Thyroid gland (tissue), 4 donors: ENCODE data around the gene PARD6A.

ENCODE experiments used
- POLR2A ChIP-seq, 2 donors: fragments of 450-650 bp; IDR thresholded peaks; one replicate each; pipeline ENCODE4 v1.6.1; 2017; ENCODE audit warnings: antibody characterized with exemption in 2 of 2, mild to moderate bottlenecking in 2 of 2, moderate library complexity in 1 of 2
- TF ChIP-seq, protein P1 (sequence below), 6 experiments: fragments of 200-600 bp in 3 of 6; fragments of 450-650 bp in 3 of 6; sonication (generic) in 3 of 6; IDR thresholded peaks; one replicate each; pipeline ENCODE4 v1.5.1; 2016 to 2019; ENCODE audit warnings: antibody characterized with exemption in 6 of 6, mild to moderate bottlenecking in 2 of 6, inconsistent platforms in 1 of 6, moderate library complexity in 1 of 6

DNA sequence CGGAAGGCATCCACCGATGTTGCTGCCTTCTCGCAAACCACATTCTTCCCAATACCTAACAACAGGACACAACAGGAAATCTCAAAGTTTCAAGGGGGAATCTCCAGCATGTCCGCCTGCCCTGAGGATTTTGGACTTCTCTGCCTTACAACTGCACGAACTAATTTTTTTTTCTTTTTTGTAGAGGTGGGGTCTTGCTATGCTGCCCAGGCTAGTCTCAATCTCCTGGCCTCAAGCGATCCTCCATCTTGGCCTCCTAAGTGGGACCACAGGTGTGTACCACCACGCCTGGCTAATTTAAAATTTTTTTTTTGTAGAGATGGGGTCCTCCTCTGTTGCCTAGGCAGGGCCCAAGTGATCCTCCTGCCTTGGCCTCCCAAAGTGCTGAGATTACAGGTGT lies 15.2 kb downstream of the PARD6A start:
- TF ChIP-seq, protein P1, sequence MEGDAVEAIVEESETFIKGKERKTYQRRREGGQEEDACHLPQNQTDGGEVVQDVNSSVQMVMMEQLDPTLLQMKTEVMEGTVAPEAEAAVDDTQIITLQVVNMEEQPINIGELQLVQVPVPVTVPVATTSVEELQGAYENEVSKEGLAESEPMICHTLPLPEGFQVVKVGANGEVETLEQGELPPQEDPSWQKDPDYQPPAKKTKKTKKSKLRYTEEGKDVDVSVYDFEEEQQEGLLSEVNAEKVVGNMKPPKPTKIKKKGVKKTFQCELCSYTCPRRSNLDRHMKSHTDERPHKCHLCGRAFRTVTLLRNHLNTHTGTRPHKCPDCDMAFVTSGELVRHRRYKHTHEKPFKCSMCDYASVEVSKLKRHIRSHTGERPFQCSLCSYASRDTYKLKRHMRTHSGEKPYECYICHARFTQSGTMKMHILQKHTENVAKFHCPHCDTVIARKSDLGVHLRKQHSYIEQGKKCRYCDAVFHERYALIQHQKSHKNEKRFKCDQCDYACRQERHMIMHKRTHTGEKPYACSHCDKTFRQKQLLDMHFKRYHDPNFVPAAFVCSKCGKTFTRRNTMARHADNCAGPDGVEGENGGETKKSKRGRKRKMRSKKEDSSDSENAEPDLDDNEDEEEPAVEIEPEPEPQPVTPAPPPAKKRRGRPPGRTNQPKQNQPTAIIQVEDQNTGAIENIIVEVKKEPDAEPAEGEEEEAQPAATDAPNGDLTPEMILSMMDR (IDR thresholded peaks at IDR 0.05), result no peak
- TF ChIP-seq POLR2A (IDR thresholded peaks at IDR 0.05), result no peak
